Liver (tissue), 9 donors: ENCODE results near the gene MAP1A. TPM values are rescaled to one million over a fixed set of nuclear protein-coding genes. Genes with fewer than 3 reads are reported as not detected.
"Not testable (repeated sequence)": the region's sequence is repeated elsewhere in the genome, so short reads cannot be mapped to it uniquely, and the experiment has no call there.

Experiments used
- DNase-seq: peaks from one replicate; pipeline ENCODE4 v3.0.0-alpha.2; 2017; ENCODE audit warnings: low spot score
- H3K27ac ChIP-seq, 2 donors: one replicate each; pipeline ENCODE4 v1.7.0; 2013; ENCODE audit warnings: inconsistent platforms in 2 of 2, low read length in 2 of 2, control low read depth in 1 of 2, low read depth in 1 of 2, mild to moderate bottlenecking in 1 of 2
- H3K27me3 ChIP-seq, 4 donors: one replicate each; pipeline versions ENCODE4 v1.6.1 to v1.7.0; 2013; ENCODE audit warnings: low read length in 3 of 4, inconsistent platforms in 1 of 4, mild to moderate bottlenecking in 1 of 4, moderate library complexity in 1 of 4; ENCODE audit not compliant: control insufficient read depth in 4 of 4, insufficient read depth in 4 of 4
- H3K36me3 ChIP-seq, 4 donors: one replicate each; pipeline versions ENCODE4 v1.6.1 to v1.7.0; 2013; ENCODE audit warnings: low read length in 3 of 4, mild to moderate bottlenecking in 3 of 4, low read depth in 1 of 4, moderate library complexity in 1 of 4; ENCODE audit not compliant: control insufficient read depth in 4 of 4, insufficient read depth in 3 of 4
- H3K4me1 ChIP-seq, 4 donors: one replicate each; pipeline versions ENCODE4 v1.6.1 to v1.7.0; 2013; ENCODE audit warnings: low read length in 3 of 4, mild to moderate bottlenecking in 3 of 4, moderate library complexity in 1 of 4; ENCODE audit not compliant: control insufficient read depth in 4 of 4, insufficient read depth in 4 of 4
- H3K4me3 ChIP-seq, 3 donors: one replicate each; pipeline versions ENCODE4 v1.6.1 to v1.7.0; 2013; ENCODE audit warnings: low read length in 3 of 3, control low read depth in 1 of 3, low read depth in 1 of 3, mild to moderate bottlenecking in 1 of 3
- H3K9ac ChIP-seq, 2 donors: one replicate each; pipeline ENCODE4 v1.7.0; 2013; ENCODE audit warnings: low read length in 2 of 2, mild to moderate bottlenecking in 2 of 2, moderate library complexity in 2 of 2, control low read depth in 1 of 2, low read depth in 1 of 2
- H3K9me3 ChIP-seq, 4 donors: one replicate each; pipeline versions ENCODE4 v1.6.1 to v1.7.0; 2013; ENCODE audit warnings: low read length in 3 of 4; ENCODE audit not compliant: control insufficient read depth in 4 of 4
- WGBS: extraction: QIAGEN DNeasy Blood & Tissue Kit; methylation state at CpG from one replicate; pipeline ENCODE4 v1.1.7; 2013; 5-methylcytosine and 5-hydroxymethylcytosine counted together
- polyA plus RNA-seq, 2 donors: library from polyadenylated mRNA; stranded (reverse) in 1 of 2; unstranded in 1 of 2; fragments of 200-250 nt in 1 of 2; fragments of >200 nt in 1 of 2; fragmentation: Nextera tagmentation in 1 of 2; extraction: Ambion mirVana in 1 of 2; gene quantifications; one replicate each; pipeline versions ENCODE4 v1.2.1 to v1.2.3, GENCODE V29; 2013 to 2015
- total RNA-seq, 2 donors: library from RNA; depleted of rRNA; stranded (reverse); fragments of >200 nt; gene quantifications; one replicate each; pipeline ENCODE4 v1.2.3, GENCODE V29; 2014
- donor health status: healthy.
- donor health status: healthy.
- donor health status: healthy.
- donor health status: healthy.
- donor health status: healthy.

The MAP1A gene
- total and polyA plus RNA-seq, 4 donors = 0.11 to 0.89 (median 0.28) TPM

DNA sequence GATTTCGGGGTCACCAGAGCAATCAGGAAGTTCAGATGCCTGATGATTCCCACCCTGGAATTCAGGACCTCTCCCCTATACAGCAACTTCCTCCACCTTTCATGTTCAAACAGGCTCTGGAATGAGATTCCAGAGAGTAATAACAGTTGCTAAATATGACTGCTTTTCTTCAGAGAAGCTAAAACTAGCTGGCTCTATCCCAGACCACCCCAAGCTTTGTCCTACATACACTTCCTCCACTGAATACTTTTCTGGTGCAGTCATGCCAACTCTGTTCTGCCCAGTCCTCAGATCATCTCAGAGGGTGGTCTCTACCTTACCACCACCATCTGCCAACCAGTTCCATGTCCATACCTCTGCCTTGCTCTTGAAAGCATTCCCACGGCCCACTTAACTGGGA is 49.2 kb downstream of the MAP1A start:
- H3K9me3 ChIP-seq, H3K36me3 ChIP-seq, H3K9ac ChIP-seq, H3K27me3 ChIP-seq, DNase-seq, H3K4me1 ChIP-seq, H3K4me3 ChIP-seq, H3K27ac ChIP-seq: not testable (repeated sequence)
- WGBS = no CpG with 5 or more reads among the region's 2 CpGs

DNA sequence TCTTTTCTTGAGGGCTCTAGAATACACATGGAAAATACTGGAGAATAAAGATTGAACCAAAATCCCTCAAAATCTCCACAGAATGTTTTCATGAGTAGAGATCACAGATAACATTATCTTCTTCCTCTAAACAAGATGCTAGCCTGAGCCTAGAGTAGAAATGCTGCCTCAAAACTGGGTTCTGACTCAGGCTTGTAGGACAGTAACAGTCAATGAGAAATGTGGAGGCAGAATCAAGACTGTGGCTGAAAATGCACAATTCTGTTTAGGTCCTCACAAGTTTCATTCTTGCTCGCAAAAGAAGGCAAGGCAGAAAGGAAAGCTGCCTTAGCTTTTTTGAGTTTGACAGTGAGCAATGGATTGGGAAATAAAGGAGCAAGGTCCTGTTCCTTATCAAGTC is 57.2 kb downstream of the MAP1A start:
- DNase-seq, H3K27me3 ChIP-seq, H3K9me3 ChIP-seq, H3K36me3 ChIP-seq, H3K27ac ChIP-seq, H3K9ac ChIP-seq, H3K4me1 ChIP-seq, H3K4me3 ChIP-seq: not testable (repeated sequence)
- WGBS = no CpG with 5 or more reads among the region's 1 CpG

Other genes starting within 250 kb of the MAP1A start
- gene TGM7, start 215.4 kb upstream of the MAP1A start, total RNA-seq = not detected
- gene TGM7, start 215.4 kb upstream of the MAP1A start, polyA plus RNA-seq = not detected
- 1 to 10 TPM; 4.0 to 4.3 TPM for gene LCMT2, start 187.0 kb upstream of the MAP1A start, total RNA-seq
- 1 to 10 TPM; 3.1 to 3.7 TPM for gene LCMT2, start 187.0 kb upstream of the MAP1A start, polyA plus RNA-seq
- gene ZSCAN29, start 146.6 kb upstream of the MAP1A start, total RNA-seq = 10 to 100 TPM; 13.4 to 15.6 TPM
- 1 to 10 TPM; 4.1 to 5.8 TPM for gene ZSCAN29, start 146.6 kb upstream of the MAP1A start, polyA plus RNA-seq
- gene TUBGCP4, start 146.5 kb upstream of the MAP1A start, total RNA-seq = 10 to 100 TPM; 17.1 to 20.5 TPM
- gene TUBGCP4, start 146.5 kb upstream of the MAP1A start, polyA plus RNA-seq = 1 to 10 TPM; 4.6 to 7.7 TPM
- 10 to 100 TPM; 11.3 to 12.0 TPM for gene TP53BP1, start 24.5 kb upstream of the MAP1A start, total RNA-seq
- gene TP53BP1, start 24.5 kb upstream of the MAP1A start, polyA plus RNA-seq = 1 to 10 TPM; 2.7 to 3.2 TPM
- 10 to 100 TPM; 11.9 to 18.2 TPM for gene PPIP5K1, start 72.6 kb downstream of the MAP1A start, total RNA-seq
- gene PPIP5K1, start 72.6 kb downstream of the MAP1A start, polyA plus RNA-seq = 1 to 10 TPM; 2.5 to 5.4 TPM
- under 1 TPM in 1 of 2 donors, not detected in 1; 0.37 TPM for gene CKMT1B, start 76.4 kb downstream of the MAP1A start, total RNA-seq
- under 1 TPM in 1 of 2 donors, not detected in 1; 0.03 TPM for gene CKMT1B, start 76.4 kb downstream of the MAP1A start, polyA plus RNA-seq
- gene STRC, start 101.2 kb downstream of the MAP1A start, total RNA-seq = under 1 TPM in 1 of 2 donors, not detected in 1; 0.25 TPM
- under 1 TPM; 0.02 to 0.29 TPM for gene STRC, start 101.2 kb downstream of the MAP1A start, polyA plus RNA-seq
- 1 to 10 TPM in 1 of 2 donors, under 1 TPM in 1; 0.33 to 3.4 TPM for gene CATSPER2, start 131.2 kb downstream of the MAP1A start, total RNA-seq
- gene CATSPER2, start 131.2 kb downstream of the MAP1A start, polyA plus RNA-seq = under 1 TPM; 0.16 to 0.74 TPM
- gene CKMT1A, start 176.3 kb downstream of the MAP1A start, total RNA-seq = under 1 TPM in 1 of 2 donors, not detected in 1; 0.65 TPM
- not detected for gene CKMT1A, start 176.3 kb downstream of the MAP1A start, polyA plus RNA-seq
- gene PDIA3, start 228.8 kb downstream of the MAP1A start, total RNA-seq = 100 to 1,000 TPM; 109 to 272 TPM
- gene PDIA3, start 228.8 kb downstream of the MAP1A start, polyA plus RNA-seq = 100 to 1,000 TPM; 159 to 328 TPM